Measurements from ENCODE around the gene SPPL2B. TPM values are rescaled to one million over a fixed set of nuclear protein-coding genes. Genes with fewer than 3 reads are reported as not detected.
"Not testable (repeated sequence)": the region's sequence is repeated elsewhere in the genome, so short reads cannot be mapped to it uniquely, and the experiment has no call there.

SPPL2B gene
- total RNA-seq, 4 donors from 2014 or later: 46.8 to 97.6 (median 59.6) TPM

GRCh38 chr19:2385053-2385721 is 56.7 kb downstream of the SPPL2B start:
- no peak for DNase-seq (ENCODE audit: low spot score in 2 of 2)
- no peaks in the 10 kb centered on the region for H3K9me3 ChIP-seq
- no peak for TF ChIP-seq POLR2AphosphoS5 (IDR thresholded peaks at IDR 0.05)
- TF ChIP-seq CTCF (IDR thresholded peaks at IDR 0.05): no peak
- no peak for TF ChIP-seq EP300 (IDR thresholded peaks at IDR 0.05)
- TF ChIP-seq POLR2A (IDR thresholded peaks at IDR 0.05): no peak
- no peaks in the 10 kb centered on the region for H3K27me3 ChIP-seq
- WGBS: 53% methylated on average over 7 of the region's 37 CpGs
- no peak overlapping the region for H3K27ac ChIP-seq
- H3K4me3 ChIP-seq: peak overlapping the region; percentile 23
- H3K36me3 ChIP-seq: no peaks in the 10 kb centered on the region
- peaks cover 15% of the 10 kb centered on the region for H3K4me1 ChIP-seq

- WGBS: 74% methylated on average over 13 of the region's 20 CpGs
- no peaks in the 10 kb centered on the region for H3K27me3 ChIP-seq
These were observed 59.1 kb downstream of the SPPL2B start for GRCh38 chr19:2387367-2388288.

GRCh38 chr19:2389594-2389993 is 61.1 kb downstream of the SPPL2B start:
- WGBS: 85% methylated on average over 19 of the region's 21 CpGs
- peaks cover 11% of the 10 kb centered on the region for H3K4me1 ChIP-seq
- H3K36me3 ChIP-seq: no peaks in the 10 kb centered on the region
- no peak for TF ChIP-seq EP300 (IDR thresholded peaks at IDR 0.05)
- no peak for TF ChIP-seq POLR2A (IDR thresholded peaks at IDR 0.05)
- no peak for TF ChIP-seq CTCF (IDR thresholded peaks at IDR 0.05)
- no peak for TF ChIP-seq POLR2AphosphoS5 (IDR thresholded peaks at IDR 0.05)
- no peak overlapping the region for H3K4me3 ChIP-seq
- no peaks in the 10 kb centered on the region for H3K27me3 ChIP-seq
- no peak overlapping the region for H3K27ac ChIP-seq
- DNase-seq (ENCODE audit: low spot score in 2 of 2): no peak
- H3K9me3 ChIP-seq: no peaks in the 10 kb centered on the region

More at GRCh38 chr19:2387367-2388288, 59.1 kb downstream of the SPPL2B start:
- Histone ChIP-seq H3K9me3 (no peaks in the 10 kb centered on the region), H3K4me3 (no peak overlapping the region), H3K36me3 (no peaks in the 10 kb centered on the region), H3K27ac (no peak overlapping the region), H3K4me1 (peaks cover 15% of the 10 kb centered on the region)
- no peak for DNase-seq (ENCODE audit: low spot score in 2 of 2)
- TF ChIP-seq POLR2AphosphoS5 (IDR thresholded peaks at IDR 0.05) (no peak), POLR2A (IDR thresholded peaks at IDR 0.05) (no peak), CTCF (IDR thresholded peaks at IDR 0.05) (no peak), EP300 (IDR thresholded peaks at IDR 0.05) (no peak)

GRCh38 chr19:2391118-2391725 is 62.7 kb downstream of the SPPL2B start:
- H3K27me3 ChIP-seq: peaks cover 4% of the 10 kb centered on the region
- TF ChIP-seq EP300 (IDR thresholded peaks at IDR 0.05): no peak
- no peak for TF ChIP-seq POLR2A (IDR thresholded peaks at IDR 0.05)
- TF ChIP-seq CTCF (IDR thresholded peaks at IDR 0.05): peak; percentile 73 to 74

GRCh38 chr19:2392366-2392765 is 63.9 kb downstream of the SPPL2B start:
- no peaks in the 10 kb centered on the region for H3K36me3 ChIP-seq
- 54% methylated on average over 7 of the region's 7 CpGs for WGBS
- H3K27ac ChIP-seq: no peak overlapping the region
- no peaks in the 10 kb centered on the region for H3K9me3 ChIP-seq
- DNase-seq (ENCODE audit: low spot score in 2 of 2): no peak
- peaks cover 8% of the 10 kb centered on the region for H3K27me3 ChIP-seq
- H3K4me3 ChIP-seq: no peak overlapping the region
- TF ChIP-seq POLR2A (IDR thresholded peaks at IDR 0.05) (no peak), EP300 (IDR thresholded peaks at IDR 0.05) (no peak), POLR2AphosphoS5 (IDR thresholded peaks at IDR 0.05) (no peak), CTCF (IDR thresholded peaks at IDR 0.05) (no peak)
- no peaks in the 10 kb centered on the region for H3K4me1 ChIP-seq

More at GRCh38 chr19:2391118-2391725, 62.7 kb downstream of the SPPL2B start:
- H3K9me3 ChIP-seq: no peaks in the 10 kb centered on the region
- no peak for DNase-seq (ENCODE audit: low spot score in 2 of 2)
- no peaks in the 10 kb centered on the region for H3K36me3 ChIP-seq
- WGBS: 9% methylated on average over 10 of the region's 10 CpGs
- H3K4me3 ChIP-seq: no peak overlapping the region
- no peak overlapping the region for H3K27ac ChIP-seq
- H3K4me1 ChIP-seq: no peaks in the 10 kb centered on the region

- H3K4me3 ChIP-seq; H3K4me1 ChIP-seq; H3K36me3 ChIP-seq; DNase-seq (ENCODE audit: low spot score in 2 of 2); H3K27me3 ChIP-seq; H3K9me3 ChIP-seq; H3K27ac ChIP-seq: not testable (repeated sequence)
- WGBS: 78% methylated on average over 8 of the region's 8 CpGs
These were observed 64.4 kb downstream of the SPPL2B start for GRCh38 chr19:2392899-2393298.

Data from suprapubic skin (tissue), 4 donors.